PC-9 (cell line): ENCODE results near the gene CAPN5. TPM values are rescaled to one million over a fixed set of nuclear protein-coding genes. Genes with fewer than 3 reads are reported as not detected.

ENCODE experiments used
- BruUV-seq: library from RNA; stranded (reverse); fragments of 400-500 nt; replicated peaks from 2 replicates; lab custom pipeline; 2021; lab: Mats Ljungman, UMichigan
- CTCF ChIA-PET: fragments of 300-600 bp; sonication (Branson Sonifier 250); formaldehyde crosslinking; loops from one replicate; lab custom pipeline; 2022; ENCODE audit warnings: antibody characterized with exemption; lab: Charles Lee
- POLR2A ChIA-PET: fragments of 300-600 bp; sonication (Branson Sonifier 250); formaldehyde crosslinking; loops from one replicate; lab custom pipeline; 2022; ENCODE audit warnings: antibody characterized with exemption; ENCODE audit not compliant: unreplicated experiment; lab: Charles Lee
- DNase-seq, 2 experiments: peaks; one replicate each; pipeline versions ENCODE4 v3.0.0 to v3.0.0-alpha.2; 2015 to 2022; ENCODE audit warnings: mixed read lengths in 1 of 2
- H2AFZ ChIP-seq: fragments of 200-600 bp; sonication (generic); 2 replicates; pipeline ENCODE4 v1.8.1; 2017; ENCODE audit warnings: antibody characterized with exemption
- H3F3A ChIP-seq: fragments of 200-600 bp; sonication (generic); 2 replicates; pipeline ENCODE4 v1.8.1; 2017; ENCODE audit warnings: antibody characterized with exemption, mild to moderate bottlenecking, low read depth; ENCODE audit not compliant: insufficient read depth
- H3K27ac ChIP-seq: fragments of 200-600 bp; sonication (generic); 2 replicates; pipeline ENCODE4 v1.6.1; 2016; ENCODE audit warnings: mixed run types
- H3K27me3 ChIP-seq: fragments of 200-600 bp; sonication (generic); 2 replicates; pipeline ENCODE4 v1.6.1; 2016; ENCODE audit warnings: low read depth, mixed run types; ENCODE audit not compliant: insufficient read depth
- H3K36me3 ChIP-seq: fragments of 200-600 bp; sonication (generic); 2 replicates; pipeline ENCODE4 v1.6.1; 2016; ENCODE audit warnings: low read depth, mixed run types
- H3K4me1 ChIP-seq: fragments of 200-600 bp; sonication (generic); replicated peaks from 2 replicates; pipeline ENCODE4 v1.6.1; 2016; ENCODE audit warnings: mixed run types; ENCODE audit not compliant: insufficient read depth
- H3K4me2 ChIP-seq: fragments of 200-600 bp; sonication (generic); 2 replicates; pipeline ENCODE4 v1.6.1; 2017; ENCODE audit warnings: mixed run types
- H3K4me3 ChIP-seq: fragments of 200-600 bp; sonication (generic); 2 replicates; pipeline ENCODE4 v1.6.1; 2016; ENCODE audit warnings: mixed run types
- H3K79me2 ChIP-seq: fragments of 200-600 bp; sonication (generic); 2 replicates; pipeline ENCODE4 v1.6.1; 2017; ENCODE audit warnings: low read depth, mixed run types
- H3K9me2 ChIP-seq: fragments of 200-600 bp; sonication (generic); 2 replicates; pipeline ENCODE4 v1.8.1; 2017; ENCODE audit warnings: mild to moderate bottlenecking; ENCODE audit not compliant: insufficient read depth
- H3K9me3 ChIP-seq: fragments of 200-600 bp; sonication (generic); 2 replicates; pipeline ENCODE4 v1.8.1; 2016; ENCODE audit warnings: low read depth; ENCODE audit not compliant: insufficient read depth
- H4K20me1 ChIP-seq: fragments of 200-600 bp; sonication (generic); 2 replicates; pipeline ENCODE4 v1.8.1; 2017; ENCODE audit not compliant: insufficient read depth
- CTCF ChIP-seq: fragments of 200-600 bp; sonication (generic); conservative IDR thresholded peaks from 2 replicates; pipeline ENCODE4 v1.6.1; 2017; ENCODE audit warnings: mixed run types, antibody characterized with exemption, mild to moderate bottlenecking, moderate library complexity
- EZH2 ChIP-seq: fragments of 200-600 bp; sonication (generic); IDR thresholded peaks from 2 replicates; pipeline ENCODE4 v1.8.0; 2017; ENCODE audit warnings: antibody characterized with exemption, low read depth
- intact Hi-C: fragments of 100-400 bp; cut with micrococcal nuclease; formaldehyde crosslinking; loops from one replicate; pipeline ENCODE4 v1.10.0; 2022; ENCODE audit not compliant: unreplicated experiment
- total RNA-seq: library from RNA; stranded (reverse); gene quantifications from 2 replicates; pipeline ENCODE4 v1.2.3, GENCODE V29; 2021

CAPN5 gene
- total RNA-seq, 1 experiment from 2014 or later = 9.9 TPM

- Histone ChIP-seq H4K20me1 (no peaks in the 10 kb centered on the region), H3K27me3 (no peaks in the 10 kb centered on the region), H3K36me3 (no peaks in the 10 kb centered on the region), H3K9me2 (no peaks in the 10 kb centered on the region), H3K4me3 (no peak overlapping the region), H3K4me1 (peaks cover 11% of the 10 kb centered on the region), H3K4me2 (no peak overlapping the region), H3K79me2 (no peaks in the 10 kb centered on the region), H3K9me3 (no peaks in the 10 kb centered on the region), H2AFZ (no peak overlapping the region), H3K27ac (no peak overlapping the region), H3F3A (no peaks in the 10 kb centered on the region)
- ChIA-PET POLR2A (no interaction called here), CTCF (no interaction called here)
- intact Hi-C loops = no loop called here
- BruUV-seq = no TSS peak
- TF ChIP-seq EZH2 = no peak
- no peak for TF ChIP-seq CTCF
- DNase-seq = no peak
Measured at GRCh38 chr11:77137421-77137820, 70.7 kb downstream of the CAPN5 start.

GRCh38 chr11:77138106-77138649, 71.4 kb downstream of the CAPN5 start:
- no peak overlapping the region for H3K27ac ChIP-seq
- ChIA-PET POLR2A (no interaction called here), CTCF (no interaction called here)
- H3K4me1 ChIP-seq = peaks cover 11% of the 10 kb centered on the region
- no peaks in the 10 kb centered on the region for H3K27me3 ChIP-seq
- no peaks in the 10 kb centered on the region for H3K36me3 ChIP-seq
- no TSS peak for BruUV-seq
- H3K4me3 ChIP-seq = no peak overlapping the region
- no peaks in the 10 kb centered on the region for H3K79me2 ChIP-seq
- TF ChIP-seq EZH2 = no peak
- no peak for TF ChIP-seq CTCF
- H4K20me1 ChIP-seq = no peaks in the 10 kb centered on the region
- no peaks in the 10 kb centered on the region for H3F3A ChIP-seq
- intact Hi-C loops = no loop called here
- H3K4me2 ChIP-seq = no peak overlapping the region
- H3K9me2 ChIP-seq = no peaks in the 10 kb centered on the region
- no peak overlapping the region for H2AFZ ChIP-seq
- no peak for DNase-seq
- H3K9me3 ChIP-seq = no peaks in the 10 kb centered on the region

- ChIA-PET POLR2A (no interaction called here), CTCF (no interaction called here)
- Histone ChIP-seq H3K9me2 (no peaks in the 10 kb centered on the region), H3F3A (no peaks in the 10 kb centered on the region), H3K4me1 (peaks cover 11% of the 10 kb centered on the region), H4K20me1 (no peaks in the 10 kb centered on the region), H3K9me3 (no peaks in the 10 kb centered on the region), H3K79me2 (no peaks in the 10 kb centered on the region), H3K27ac (no peak overlapping the region), H3K4me3 (no peak overlapping the region), H3K27me3 (no peaks in the 10 kb centered on the region), H3K36me3 (no peaks in the 10 kb centered on the region), H2AFZ (no peak overlapping the region), H3K4me2 (no peak overlapping the region)
- TF ChIP-seq CTCF (no peak), EZH2 (no peak)
- intact Hi-C loops = no loop called here
- BruUV-seq = no TSS peak
- DNase-seq = no peak
Measured at GRCh38 chr11:77139201-77139600, 72.4 kb downstream of the CAPN5 start.
